ENCODE measurements around the gene MPC2. TPM values are rescaled to one million over a fixed set of nuclear protein-coding genes. Genes with fewer than 3 reads are reported as not detected.

The MPC2 gene
- total and polyA plus RNA-seq, 9 donors = 22.1 to 91.2 (median 49.3) TPM

- Histone ChIP-seq H3K27me3 (no peaks in the 10 kb centered on the region), H3K27ac (no peak overlapping the region), H3K36me3 (no peaks in the 10 kb centered on the region), H3K9me3 (no peaks in the 10 kb centered on the region), H3K4me1 (ENCODE audit: insufficient read depth) (peaks cover 1% of the 10 kb centered on the region), H3K4me3 (no peak overlapping the region)
- DNase-seq = no peak
- TF ChIP-seq CTCF (IDR thresholded peaks at IDR 0.05) (no peak), POLR2A (IDR thresholded peaks at IDR 0.05) (no peak), EP300 (IDR thresholded peaks at IDR 0.05) (no peak)
- 76 to 80% (median 78%) methylated on average over 4 of the region's 4 CpGs for WGBS, 3 donors
- intact Hi-C loops (cut with DNase I) = no loop called here
Observed at GRCh38 chr1:167966050-167966449, 29.2 kb upstream of the MPC2 start.

- Histone ChIP-seq H3K27ac (no peak overlapping the region), H3K4me3 (no peak overlapping the region), H3K4me1 (ENCODE audit: insufficient read depth) (peaks cover 1% of the 10 kb centered on the region), H3K36me3 (no peaks in the 10 kb centered on the region), H3K9me3 (no peaks in the 10 kb centered on the region), H3K27me3 (no peaks in the 10 kb centered on the region)
- intact Hi-C loops (cut with DNase I) = no loop called here
- TF ChIP-seq EP300 (IDR thresholded peaks at IDR 0.05) = no peak
- no peak for TF ChIP-seq CTCF (IDR thresholded peaks at IDR 0.05)
- TF ChIP-seq POLR2A (IDR thresholded peaks at IDR 0.05) = no peak
- no peak for DNase-seq
- 65 to 73% (median 66%) methylated on average over 4 of the region's 4 CpGs for WGBS, 3 donors
Observed at GRCh38 chr1:167964646-167965045, 27.8 kb upstream of the MPC2 start.

- Histone ChIP-seq H3K27me3 (no peaks in the 10 kb centered on the region), H3K36me3 (no peaks in the 10 kb centered on the region), H3K4me1 (ENCODE audit: insufficient read depth) (no peaks in the 10 kb centered on the region), H3K9me3 (no peaks in the 10 kb centered on the region), H3K4me3 (no peak overlapping the region), H3K27ac (no peak overlapping the region)
- no peak for DNase-seq
- intact Hi-C loops (cut with DNase I) = no loop called here
- TF ChIP-seq EP300 (IDR thresholded peaks at IDR 0.05) (no peak), CTCF (IDR thresholded peaks at IDR 0.05) (no peak), POLR2A (IDR thresholded peaks at IDR 0.05) (no peak)
Observed at GRCh38 chr1:167957710-167958109, 20.8 kb upstream of the MPC2 start.

GRCh38 chr1:167955915-167956314, 19.0 kb upstream of the MPC2 start:
- Histone ChIP-seq H3K4me1 (ENCODE audit: insufficient read depth) (peaks cover 1% of the 10 kb centered on the region), H3K27ac (no peak overlapping the region), H3K9me3 (no peaks in the 10 kb centered on the region), H3K27me3 (no peaks in the 10 kb centered on the region), H3K4me3 (no peak overlapping the region), H3K36me3 (no peaks in the 10 kb centered on the region)
- intact Hi-C loops (cut with DNase I) = no loop called here
- WGBS, 3 donors = 94 to 99% (median 95%) methylated on average over 2 of the region's 2 CpGs
- no peak for TF ChIP-seq POLR2A (IDR thresholded peaks at IDR 0.05)
- no peak for TF ChIP-seq EP300 (IDR thresholded peaks at IDR 0.05)
- TF ChIP-seq CTCF (IDR thresholded peaks at IDR 0.05) = no peak
- DNase-seq = no peak

GRCh38 chr1:167950569-167950968, 13.7 kb upstream of the MPC2 start:
- DNase-seq = no peak
- peaks cover 1% of the 10 kb centered on the region for H3K4me1 ChIP-seq (ENCODE audit: insufficient read depth)
- H3K4me3 ChIP-seq = no peak overlapping the region
- no peaks in the 10 kb centered on the region for H3K36me3 ChIP-seq
- TF ChIP-seq CTCF (IDR thresholded peaks at IDR 0.05) (no peak), EP300 (IDR thresholded peaks at IDR 0.05) (no peak), POLR2A (IDR thresholded peaks at IDR 0.05) (no peak)
- 40 to 48% (median 45%) methylated on average over 1 of the region's 1 CpG for WGBS, 3 donors
- no peak overlapping the region for H3K27ac ChIP-seq
- intact Hi-C loops (cut with DNase I) = no loop called here
- H3K27me3 ChIP-seq = no peaks in the 10 kb centered on the region
- H3K9me3 ChIP-seq = no peaks in the 10 kb centered on the region

Measured in ovary (tissue), 9 donors.